Activated CD8-positive, alpha-beta memory T cell treated with anti-CD3 and anti-CD28 coated beads for 36 hours (primary cell): ENCODE data around the gene SMYD4. TPM values are rescaled to one million over a fixed set of nuclear protein-coding genes. Genes with fewer than 3 reads are reported as not detected.
"Not testable (repeated sequence)": the region's sequence is repeated elsewhere in the genome, so short reads cannot be mapped to it uniquely, and the experiment has no call there.

Experiments
- CTCF ChIA-PET: fragments of 350-600 bp; sonication (Branson Sonifier 250); formaldehyde crosslinking; loops from one replicate; lab custom pipeline; 2021; ENCODE audit warnings: antibody characterized with exemption; lab: Charles Lee
- POLR2A ChIA-PET: fragments of 350-600 bp; sonication (Branson Sonifier 250); formaldehyde crosslinking; loops from one replicate; lab custom pipeline; 2021; ENCODE audit warnings: antibody characterized with exemption; lab: Charles Lee
- total RNA-seq, 2 experiments: library from RNA; stranded (reverse); gene quantifications; one replicate each; pipeline ENCODE4 v1.2.3, GENCODE V29; 2021

The SMYD4 gene
- total RNA-seq, 2 experiments from 2014 or later = 19.4 to 26.4 TPM

DNA sequence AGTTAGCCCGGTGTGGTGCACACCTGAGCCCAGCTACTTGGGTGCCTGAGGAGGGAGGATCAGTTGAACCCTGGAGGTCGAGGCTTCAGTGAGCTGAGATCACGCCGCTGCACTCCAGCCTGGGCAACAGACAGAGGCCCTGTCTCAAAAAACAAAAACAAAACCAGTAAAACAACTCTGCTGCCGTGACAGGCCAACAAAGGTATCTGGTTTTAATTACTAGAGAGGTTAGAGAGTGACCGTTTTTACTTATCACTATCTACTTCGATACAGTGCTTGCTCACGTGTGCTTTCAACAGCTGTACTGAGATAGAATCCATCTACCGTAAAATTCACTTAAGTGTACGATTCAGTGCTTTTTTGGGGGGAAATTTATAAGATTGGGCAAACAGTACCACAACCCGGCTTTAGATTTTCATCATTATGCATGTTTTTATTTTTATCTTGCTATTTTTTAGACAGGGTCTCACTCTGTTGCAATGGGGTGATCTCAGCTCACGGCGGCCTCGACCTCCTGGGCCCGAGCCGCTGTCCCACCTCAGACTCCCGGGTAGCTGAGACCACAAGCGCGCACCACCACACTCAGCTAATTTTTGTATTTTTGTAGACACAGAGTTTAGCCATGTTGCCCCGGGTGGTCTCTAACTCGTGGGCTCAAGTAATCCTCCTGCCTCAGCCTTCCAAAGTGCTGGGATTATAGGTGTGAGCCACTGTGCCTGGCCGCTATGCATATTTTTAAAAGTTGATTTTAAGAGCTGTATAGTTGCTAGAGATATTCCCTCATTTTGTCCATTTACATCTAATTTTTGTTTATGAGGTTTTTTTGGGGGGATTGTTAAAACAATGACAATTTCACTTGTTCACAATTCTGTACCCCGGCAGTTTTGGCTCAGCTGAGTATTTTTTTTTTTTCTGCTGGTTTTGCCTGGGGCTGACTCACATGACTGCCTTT is 36.9 kb downstream of the SMYD4 start:
- CTCF ChIA-PET = no interaction called here
- POLR2A ChIA-PET = no interaction called here

DNA sequence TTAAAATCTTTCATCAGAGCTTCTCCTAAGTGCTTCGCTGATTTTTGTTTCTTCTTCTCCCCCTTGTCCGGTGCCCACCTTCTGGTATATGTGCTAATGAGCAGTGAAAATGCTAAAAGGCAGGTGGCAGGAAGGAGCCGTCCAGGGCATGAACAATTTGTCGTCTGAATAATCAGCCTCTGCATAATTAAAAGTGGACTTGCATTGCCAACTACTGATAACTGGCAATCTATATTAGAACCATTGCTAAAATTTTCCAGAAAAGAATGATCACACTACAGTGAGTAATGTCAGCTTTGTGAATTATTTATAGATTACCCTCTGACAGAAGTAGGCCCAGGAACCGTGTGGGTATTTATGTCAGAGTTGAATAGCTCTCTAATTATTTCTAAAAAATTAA is 39.8 kb downstream of the SMYD4 start:
- POLR2A ChIA-PET = interaction anchor here (0.6 to 0.7 kb wide), 2 partner anchors 64 to 184 kb away, joined by 3 to 8 read pairs; no protein-coding TSS in a partner anchor

DNA sequence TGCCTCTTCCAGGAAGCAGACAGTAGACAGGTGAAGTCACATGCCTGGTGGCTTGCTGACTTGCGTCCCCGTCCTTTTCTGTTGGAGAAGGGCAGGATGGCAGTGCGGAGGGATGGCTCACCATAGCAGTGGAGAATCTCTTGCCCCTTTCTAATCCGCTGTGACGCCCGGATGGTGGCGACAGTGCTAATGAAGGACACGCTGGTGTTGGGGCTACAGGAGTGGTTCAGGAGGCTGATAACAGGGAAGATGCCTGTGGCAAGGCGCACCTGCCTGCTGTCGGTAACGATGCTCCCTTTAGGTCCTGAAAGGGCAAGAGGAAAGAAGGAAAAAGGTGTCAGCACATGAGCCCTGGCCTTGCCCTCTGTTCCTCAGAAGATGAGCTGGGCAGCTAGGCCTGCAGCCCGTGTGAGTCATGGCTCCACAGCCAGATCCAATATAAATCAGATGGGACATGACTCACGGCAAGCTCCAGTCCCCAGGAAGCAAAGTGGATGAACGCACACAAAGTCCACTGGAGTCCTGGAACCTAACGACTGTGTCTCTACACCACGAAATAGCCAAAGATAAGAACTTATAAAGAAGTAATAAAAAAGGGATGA is 42.3 kb downstream of the SMYD4 start:
- ChIA-PET CTCF (interaction anchor here (1.7 kb wide), 1 partner anchor 14 kb away, joined by 3 read pairs; no protein-coding TSS in a partner anchor), POLR2A (no interaction called here)

More for the DNA sequence above, 39.8 kb downstream of the SMYD4 start:
- CTCF ChIA-PET = interaction anchor here (0.7 to 2.0 kb wide), 3 partner anchors 21 to 69 kb away, joined by 3 to 5 read pairs (median 3); no protein-coding TSS in a partner anchor

DNA sequence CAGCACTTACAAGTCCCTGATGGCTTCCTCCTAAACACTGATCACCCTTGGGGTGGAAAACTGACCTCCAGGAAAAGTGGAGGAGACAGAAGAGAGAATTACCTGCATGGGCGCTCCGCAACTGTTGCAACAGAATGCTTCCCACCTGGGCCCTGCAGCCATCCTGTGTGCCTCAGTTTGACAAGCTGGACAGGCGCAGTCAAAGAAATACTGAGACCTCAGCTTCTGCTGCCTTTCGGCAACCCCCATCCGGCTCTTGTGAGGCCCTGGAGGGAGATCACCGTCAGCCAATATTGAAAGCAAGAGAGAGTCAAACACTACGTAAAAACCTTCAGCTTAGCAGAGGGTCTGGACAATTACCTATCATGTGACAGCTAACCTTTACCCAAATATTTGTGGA is 43.0 kb downstream of the SMYD4 start:
- POLR2A ChIA-PET = no interaction called here
- CTCF ChIA-PET = interaction anchor here (1.7 kb wide), 1 partner anchor 13 kb away, joined by 3 read pairs; no protein-coding TSS in a partner anchor

DNA sequence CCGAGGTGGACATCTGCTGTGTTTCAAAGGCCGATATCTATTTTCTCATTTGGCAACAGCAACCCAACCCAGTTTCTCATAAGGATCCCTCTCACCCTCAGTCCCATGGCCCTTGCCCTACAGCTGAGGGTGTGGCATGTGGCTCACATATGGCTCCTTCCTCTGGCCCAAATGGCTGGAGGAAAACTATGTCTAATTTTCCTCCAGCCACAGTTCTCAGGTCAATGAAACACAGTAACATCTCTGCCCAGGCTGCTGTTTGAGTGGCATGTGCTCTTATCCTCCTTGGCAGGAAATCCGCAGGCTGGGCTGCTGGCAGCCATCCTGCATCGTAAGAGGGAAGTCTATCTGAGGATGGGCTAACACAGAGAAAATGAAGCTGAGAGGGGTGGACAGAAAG is 43.8 kb downstream of the SMYD4 start:
- ChIA-PET CTCF (interaction anchor here (1.7 kb wide), 1 partner anchor 12 kb away, joined by 3 read pairs; no protein-coding TSS in a partner anchor), POLR2A (no interaction called here)

- CTCF ChIA-PET = interaction anchor here (0.6 to 1.3 kb wide), 3 partner anchors 63 to 1395 kb away, joined by 3 to 4 read pairs (median 3); no protein-coding TSS in a partner anchor
- POLR2A ChIA-PET = no interaction called here
These were observed 45.7 kb downstream of the SMYD4 start for GRCh38 chr17:1783834-1784611.

DNA sequence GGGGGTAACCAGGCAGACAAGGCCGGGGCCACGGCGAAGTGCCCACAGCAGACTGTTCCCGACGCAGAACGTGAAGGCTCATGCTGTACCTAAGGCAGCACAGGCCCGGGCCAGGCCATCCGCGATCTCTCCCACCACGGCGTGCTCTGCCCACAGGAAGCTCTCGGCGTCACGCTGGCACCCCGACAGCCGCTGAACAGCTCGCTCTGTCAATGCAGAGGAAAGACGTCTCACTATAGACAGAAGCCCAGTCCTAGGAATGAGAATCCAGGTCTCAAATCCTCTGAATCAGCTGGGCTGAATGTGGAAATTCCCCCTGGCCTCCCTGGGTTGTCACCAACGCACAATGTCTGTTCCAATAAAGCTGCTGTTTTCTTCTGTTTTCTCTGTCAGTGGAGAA is 46.4 kb downstream of the SMYD4 start:
- CTCF ChIA-PET = interaction anchor here (0.7 to 1.3 kb wide), 2 partner anchors 62 to 82 kb away, joined by 3 read pairs; no protein-coding TSS in a partner anchor
- POLR2A ChIA-PET = no interaction called here

- POLR2A ChIA-PET = no interaction called here
These were observed 47.5 kb downstream of the SMYD4 start for GRCh38 chr17:1782171-1782567.

DNA sequence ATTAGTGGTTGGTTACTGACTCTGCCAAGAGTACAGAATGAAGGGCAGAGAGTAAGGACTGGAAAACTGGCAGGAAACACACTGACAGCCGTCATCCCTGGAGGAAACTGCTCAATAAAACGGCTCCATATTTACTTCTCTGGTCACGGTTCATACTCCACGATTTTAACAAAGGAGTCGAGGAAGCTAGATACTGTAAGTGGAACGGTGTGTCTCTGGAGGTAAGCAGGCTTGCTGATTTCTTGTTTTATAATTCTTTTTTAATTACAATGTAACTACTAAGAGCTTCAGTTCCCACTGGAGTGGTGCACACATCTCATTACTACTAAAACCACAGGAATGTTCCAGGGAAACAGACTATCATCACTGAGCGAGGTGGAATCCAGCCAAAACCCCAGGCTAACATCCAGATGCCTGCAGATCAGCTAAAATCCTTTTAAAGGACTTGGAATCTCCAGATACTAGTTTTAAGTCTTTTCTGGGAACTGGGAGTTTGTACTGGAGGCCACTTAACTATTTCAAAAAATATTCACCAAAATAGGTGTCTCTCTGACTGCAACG is 50.1 kb downstream of the SMYD4 start:
- ChIA-PET POLR2A (no interaction called here), CTCF (no interaction called here)

More at GRCh38 chr17:1782171-1782567, 47.5 kb downstream of the SMYD4 start:
- CTCF ChIA-PET = interaction anchor here (0.7 kb wide), 1 partner anchor 12 kb away, joined by 3 read pairs; no protein-coding TSS in a partner anchor

- CTCF ChIA-PET = no interaction called here
- POLR2A ChIA-PET = interaction anchor here (0.5 kb wide), 1 partner anchor 307 kb away, joined by 3 read pairs; no protein-coding TSS in a partner anchor
These were observed 52.8 kb downstream of the SMYD4 start for GRCh38 chr17:1776857-1777256.

GRCh38 chr17:1776328-1776727 is 53.4 kb downstream of the SMYD4 start:
- ChIA-PET CTCF (no interaction called here), POLR2A (interaction anchor here (0.5 kb wide), 1 partner anchor 306 kb away, joined by 3 read pairs; no protein-coding TSS in a partner anchor)

DNA sequence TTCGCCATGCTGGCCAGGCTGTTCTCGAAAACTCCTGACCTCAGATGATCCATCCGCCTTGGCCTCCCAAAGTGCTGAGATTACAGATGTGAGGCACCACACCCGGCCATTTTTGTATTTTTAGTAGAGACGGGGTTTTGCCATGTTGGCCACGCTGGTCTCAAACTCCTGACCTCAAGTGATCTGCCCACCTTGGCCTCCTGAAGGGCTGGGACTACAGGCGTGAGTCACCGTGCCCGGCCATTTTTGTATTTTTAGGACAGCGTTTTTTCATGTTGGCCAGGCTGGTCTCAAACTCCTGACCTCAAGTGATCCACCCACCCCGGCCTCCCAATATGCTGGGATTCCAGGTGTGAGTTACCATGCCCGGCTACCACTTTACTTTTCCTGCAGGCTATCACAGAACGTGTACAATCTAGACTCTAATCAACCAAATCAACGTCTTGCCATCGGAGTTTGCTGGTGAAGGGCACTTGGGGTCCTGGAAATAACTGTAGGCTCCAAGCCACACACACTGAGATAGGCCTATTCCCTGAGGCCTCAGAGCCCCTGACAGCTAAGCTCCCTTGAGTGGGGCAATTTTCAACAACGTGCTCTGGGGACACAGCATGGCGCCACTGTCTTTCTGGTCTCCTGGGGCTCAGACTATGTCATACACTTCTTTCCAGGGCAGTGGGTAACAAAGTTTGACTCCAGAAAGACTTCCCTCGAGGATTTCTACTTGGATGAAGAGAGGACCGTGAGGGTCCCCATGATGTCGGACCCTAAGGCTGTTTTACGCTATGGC is 55.1 kb downstream of the SMYD4 start:
- CTCF ChIA-PET = no interaction called here
- POLR2A ChIA-PET = no interaction called here

DNA sequence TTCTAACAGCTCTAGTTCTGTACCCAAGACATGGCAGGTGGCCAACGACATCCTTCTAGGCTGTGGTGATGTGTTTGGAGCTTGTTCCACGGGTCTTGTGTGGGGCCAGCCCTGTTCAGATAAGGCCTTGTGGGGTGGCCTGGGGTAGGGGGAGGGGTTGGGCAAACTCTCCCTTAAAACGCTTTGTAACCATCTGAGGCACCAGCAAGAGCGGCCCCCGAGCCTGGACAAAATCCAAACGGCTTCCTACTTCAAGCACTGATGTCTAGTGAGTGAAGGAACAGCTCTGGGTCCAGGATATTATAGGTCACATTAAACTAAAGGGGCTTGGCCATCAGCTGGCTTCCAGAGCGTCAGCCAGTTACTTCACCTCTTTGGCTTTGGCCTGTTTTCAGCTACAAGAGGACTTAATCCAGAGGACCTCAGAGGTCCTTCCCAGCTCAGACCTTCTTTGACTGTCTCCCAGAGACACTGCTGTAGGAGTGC is 56.0 kb downstream of the SMYD4 start:
- POLR2A ChIA-PET = no interaction called here

GRCh38 chr17:1773000-1773695 is 56.6 kb downstream of the SMYD4 start:
- CTCF ChIA-PET = interaction anchor here (0.6 to 1.3 kb wide), 3 partner anchors 13 to 280 kb away, joined by 3 read pairs; no protein-coding TSS in a partner anchor
- POLR2A ChIA-PET = not testable (repeated sequence)

More for the DNA sequence above, 56.0 kb downstream of the SMYD4 start:
- CTCF ChIA-PET = interaction anchor here (0.6 to 0.7 kb wide), 2 partner anchors 13 to 279 kb away, joined by 3 read pairs; no protein-coding TSS in a partner anchor

DNA sequence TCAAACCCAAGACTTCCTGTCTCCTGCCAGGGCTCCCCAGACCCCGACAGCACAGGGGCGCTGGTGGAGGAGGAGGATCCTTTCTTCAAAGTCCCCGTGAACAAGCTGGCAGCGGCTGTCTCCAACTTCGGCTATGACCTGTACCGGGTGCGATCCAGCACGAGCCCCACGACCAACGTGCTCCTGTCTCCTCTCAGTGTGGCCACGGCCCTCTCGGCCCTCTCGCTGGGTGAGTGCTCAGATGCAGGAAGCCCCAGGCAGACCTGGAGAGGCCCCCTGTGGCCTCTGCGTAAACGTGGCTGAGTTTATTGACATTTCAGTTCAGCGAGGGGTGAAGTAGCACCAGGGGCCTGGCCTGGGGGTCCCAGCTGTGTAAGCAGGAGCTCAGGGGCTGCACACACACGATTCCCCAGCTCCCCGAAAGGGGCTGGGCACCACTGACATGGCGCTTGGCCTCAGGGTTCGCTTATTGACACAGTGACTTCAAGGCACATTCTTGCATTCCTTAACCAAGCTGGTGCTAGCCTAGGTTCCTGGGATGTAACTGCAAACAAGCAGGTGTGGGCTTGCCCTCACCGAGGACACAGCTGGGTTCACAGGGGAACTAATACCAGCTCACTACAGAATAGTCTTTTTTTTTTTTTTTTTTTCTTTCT is 59.8 kb downstream of the SMYD4 start:
- ChIA-PET CTCF (interaction anchor here (0.6 to 1.4 kb wide), 2 partner anchors 10 to 12 kb away, joined by 3 to 4 read pairs; no protein-coding TSS in a partner anchor), POLR2A (interaction anchor here (0.6 to 1.1 kb wide), 4 partner anchors 8 to 130 kb away, joined by 3 to 5 read pairs (median 4); no protein-coding TSS in a partner anchor)

DNA sequence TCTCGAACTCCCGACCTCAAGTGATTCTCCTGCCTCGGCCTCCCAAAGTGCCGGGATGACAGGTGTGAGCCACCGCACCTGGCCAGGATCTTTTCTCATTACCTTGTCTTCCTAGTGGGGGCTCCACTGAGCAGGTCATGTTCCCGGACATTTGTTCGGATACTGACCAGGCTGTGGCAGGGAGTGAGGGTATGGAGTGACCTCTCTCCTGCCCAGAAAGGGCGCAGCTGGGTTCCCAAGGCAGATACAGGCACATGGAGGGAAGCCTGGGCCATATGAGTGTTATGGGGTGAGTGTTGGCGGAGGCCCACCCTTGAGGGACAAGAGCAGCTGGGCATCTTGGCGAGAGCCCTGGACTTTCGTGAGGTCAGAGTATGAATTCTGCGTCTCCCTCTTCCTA is 62.3 kb downstream of the SMYD4 start:
- ChIA-PET POLR2A (no interaction called here), CTCF (interaction anchor here (0.5 to 2.2 kb wide), 2 partner anchors 46 to 262 kb away, joined by 5 to 7 read pairs; no protein-coding TSS in a partner anchor)
